ENCODE data around the gene SGCA.

GRCh38 chr17:50154604-50155003 lies 11.2 kb upstream of the SGCA start:
- no peak for TF ChIP-seq CEBPB (IDR thresholded peaks at IDR 0.05)
- TF ChIP-seq TEAD4 (IDR thresholded peaks at IDR 0.05) = no peak
- no peak for TF ChIP-seq EGR1 (IDR thresholded peaks at IDR 0.05)
- TF ChIP-seq RAD21 (IDR thresholded peaks at IDR 0.05; ENCODE audit: low read depth) = no peak
- no peak for TF ChIP-seq TAF1 (IDR thresholded peaks at IDR 0.05; ENCODE audit: low read depth)
- no peak for TF ChIP-seq MAX (IDR thresholded peaks at IDR 0.05)
- TF ChIP-seq YY1 (IDR thresholded peaks at IDR 0.05; ENCODE audit: low read depth) = no peak
- TF ChIP-seq EP300 (IDR thresholded peaks at IDR 0.05; ENCODE audit: borderline replicate concordance) = no peak
